HepG2 (cell line): Measurements from ENCODE around the gene GRIP2. TPM values are rescaled to one million over a fixed set of nuclear protein-coding genes. Genes with fewer than 3 reads are reported as not detected.

ENCODE experiments used
- ATAC-seq: fragments of 200-7000 bp; cut with Tn5 transposase; 3 replicates; pipeline ENCODE4 v1.9.1; 2020; ENCODE audit warnings: mild to moderate bottlenecking, moderate library complexity
- BruUV-seq: library from RNA; stranded (reverse); fragments of 400-500 nt; replicated peaks from 2 replicates; lab custom pipeline; 2021; lab: Mats Ljungman, UMichigan
- CTCF ChIA-PET: fragments of 300-600 bp; formaldehyde crosslinking; extraction: SDS; loops from one replicate; lab custom pipeline; 2021; ENCODE audit warnings: low total read pairs, inconsistent platforms, low intra/inter-chr PET ratio; lab: Yijun Ruan, JAX
- POLR2A ChIA-PET: fragments of 350-600 bp; sonication (Branson Sonifier 250); formaldehyde crosslinking; loops from one replicate; lab custom pipeline; 2020; ENCODE audit warnings: antibody characterized with exemption, inconsistent platforms; lab: Yijun Ruan, JAX
- DNase-seq: peaks from one replicate; pipeline ENCODE4 v3.0.0-alpha.2; 2015; ENCODE audit warnings: low spot score
- FAIRE-seq: peaks from 3 replicates; lab custom pipeline; 2011; peaks lifted over from hg19 to GRCh38; lab: Jason Lieb, UNC
- H2AFZ ChIP-seq: one replicate; pipeline ENCODE4 v1.6.1; 2011; ENCODE audit warnings: low read length, inconsistent platforms
- H3K27ac ChIP-seq: fragments of 300-600 bp; 3 replicates; pipeline ENCODE4 v1.8.0; 2011; ENCODE audit warnings: mixed run types, mild to moderate bottlenecking, mixed read lengths, low read length, inconsistent platforms; ENCODE audit not compliant: insufficient read depth; ENCODE audit errors: extremely low read length
- H3K27me3 ChIP-seq, 2 experiments: fragments of 200-600 bp in 1 of 2; 2 replicates in 1 of 2; 3 replicates in 1 of 2; pipeline versions ENCODE4 v1.6.0 to v1.8.0; 2011; ENCODE audit warnings: low read length in 2 of 2, mild to moderate bottlenecking in 2 of 2, moderate library complexity in 2 of 2, inconsistent platforms in 1 of 2; ENCODE audit not compliant: insufficient read depth in 2 of 2, control insufficient read depth in 1 of 2
- H3K36me3 ChIP-seq, 2 experiments: fragments of 200-600 bp in 1 of 2; replicated peaks in 1 of 2; 2 replicates in 1 of 2; 3 replicates in 1 of 2; pipeline versions ENCODE4 v1.5.1 to v1.8.0; 2011; ENCODE audit warnings: low read length in 2 of 2, inconsistent platforms in 1 of 2; ENCODE audit not compliant: insufficient read depth in 2 of 2, control insufficient read depth in 1 of 2
- H3K4me1 ChIP-seq: 2 replicates; pipeline ENCODE4 v1.5.1; 2012; ENCODE audit warnings: low read length, inconsistent platforms; ENCODE audit not compliant: insufficient read depth
- H3K4me2 ChIP-seq: 2 replicates; pipeline ENCODE4 v1.6.0; 2011; ENCODE audit warnings: low read depth, low read length, inconsistent platforms
- H3K4me3 ChIP-seq, 3 experiments: fragments of 200-600 bp in 1 of 3; sonication (generic), shearing (Covaris generic) in 1 of 3; replicated peaks in 1 of 3; 2 replicates each; pipeline ENCODE4 v1.5.1; 2011 to 2016; ENCODE audit warnings: low read length in 3 of 3, inconsistent platforms in 2 of 3, low read depth in 2 of 3, mild to moderate bottlenecking in 2 of 3, control low read depth in 1 of 3, mixed read lengths in 1 of 3; ENCODE audit not compliant: insufficient read depth in 1 of 3
- H3K79me2 ChIP-seq: one replicate; pipeline ENCODE4 v1.6.1; 2011; ENCODE audit warnings: low read length, inconsistent platforms; ENCODE audit not compliant: insufficient read depth
- H3K9ac ChIP-seq: 2 replicates; pipeline ENCODE4 v1.6.0; 2011; ENCODE audit warnings: mild to moderate bottlenecking, low read depth, low read length, inconsistent platforms; ENCODE audit not compliant: insufficient read depth
- H3K9me3 ChIP-seq: 2 replicates; pipeline ENCODE4 v1.5.1; 2012; ENCODE audit warnings: mild to moderate bottlenecking, low read length
- H4K20me1 ChIP-seq: 2 replicates; pipeline ENCODE4 v1.6.0; 2011; ENCODE audit warnings: inconsistent platforms, mild to moderate bottlenecking, low read length, moderate library complexity; ENCODE audit not compliant: insufficient read depth
- CBX5 ChIP-seq: sonication (generic); formaldehyde crosslinking; IDR thresholded peaks from 2 replicates; pipeline ENCODE4 v1.4.0; 2020; ENCODE audit warnings: missing genetic modification reagents, borderline replicate concordance
- DMAP1 ChIP-seq: IDR thresholded peaks from 2 replicates; pipeline ENCODE4 v1.6.1; 2016
- ERF ChIP-seq: IDR thresholded peaks from 2 replicates; pipeline ENCODE4 v1.6.1; 2018; ENCODE audit warnings: missing biosample characterization, missing genetic modification reagents
- GABPA ChIP-seq, 2 experiments: IDR thresholded peaks; 2 replicates each; pipeline ENCODE4 v1.6.1; 2011 to 2016; ENCODE audit warnings: low read depth in 2 of 2, low read length in 1 of 2, missing biosample characterization in 1 of 2, missing genetic modification characterization in 1 of 2
- ONECUT2 ChIP-seq: sonication (generic); formaldehyde crosslinking; IDR thresholded peaks from 2 replicates; pipeline ENCODE4 v1.4.0; 2020; ENCODE audit warnings: missing genetic modification reagents
- RARG ChIP-seq: sonication (generic); formaldehyde crosslinking; IDR thresholded peaks from 2 replicates; pipeline ENCODE4 v1.4.0; 2020; ENCODE audit warnings: low read depth, mild to moderate bottlenecking, missing genetic modification reagents
- SAFB2 ChIP-seq: sonication (generic); formaldehyde crosslinking; IDR thresholded peaks from 2 replicates; pipeline ENCODE4 v1.5.1; 2020; ENCODE audit warnings: missing genetic modification reagents, low read depth, mild to moderate bottlenecking, borderline replicate concordance
- ZNF501 ChIP-seq: sonication (generic); formaldehyde crosslinking; IDR thresholded peaks from 2 replicates; pipeline ENCODE4 v1.5.1; 2020; ENCODE audit warnings: mild to moderate bottlenecking, moderate library complexity, missing genetic modification reagents
- ZNF670 ChIP-seq: sonication (generic); formaldehyde crosslinking; IDR thresholded peaks from 2 replicates; pipeline ENCODE4 v1.8.0; 2022; ENCODE audit warnings: mild to moderate bottlenecking, missing genetic modification reagents, borderline replicate concordance
- ZSCAN31 ChIP-seq: sonication (generic); formaldehyde crosslinking; IDR thresholded peaks from 2 replicates; pipeline ENCODE4 v1.5.0; 2020; ENCODE audit warnings: low read depth, mild to moderate bottlenecking, missing genetic modification reagents
- WGBS: methylation state at CpG from one replicate; pipeline ENCODE4 v1.1.6; 2017; ENCODE audit warnings: low lambda C conversion rate; 5-methylcytosine and 5-hydroxymethylcytosine counted together
- in situ Hi-C: cut with HindIII; loops from 2 replicates; pipeline ENCODE4 v1.10.0; 2017; ENCODE audit warnings: low pct_unique_long_range_greater_than_20kb; ENCODE audit not compliant: extremely low pct_ligation_motif_present
- intact Hi-C: fragments of 100-400 bp; cut with micrococcal nuclease; formaldehyde crosslinking; loops from one replicate; pipeline ENCODE4 v1.10.0; 2022; ENCODE audit not compliant: unreplicated experiment
- polyA plus RNA-seq, 8 experiments: library from polyadenylated mRNA; depleted of rRNA in 3 of 8; stranded (reverse) in 7 of 8; unstranded in 1 of 8; fragments of >200 nt; fragmentation: Illumina TruSeq in 4 of 8; extraction: Trizol in 4 of 8; gene quantifications; 2 replicates each; pipeline versions ENCODE4 v1.2.1 to v1.2.3, GENCODE V29; 2011 to 2016; ENCODE audit warnings: low read depth in 4 of 8, missing spikeins in 1 of 8, mixed read lengths in 1 of 8; ENCODE audit not compliant: insufficient read depth in 1 of 8
- total RNA-seq, 5 experiments: library from RNA; depleted of rRNA; stranded (reverse); fragments of >200 nt; fragmentation: Illumina TruSeq; extraction: Trizol; gene quantifications; 2 replicates each; pipeline ENCODE4 v1.2.3, GENCODE V29; 2016; ENCODE audit warnings: low read depth in 1 of 5
- TF ChIP-seq, protein P1 (sequence below): sonication (generic); formaldehyde crosslinking; IDR thresholded peaks from 2 replicates; pipeline ENCODE4 v1.4.0; 2020; ENCODE audit warnings: missing genetic modification reagents
- TF ChIP-seq, protein P2 (sequence below): sonication (generic); formaldehyde crosslinking; IDR thresholded peaks from 2 replicates; pipeline ENCODE4 v1.9.0; 2022; ENCODE audit warnings: missing genetic modification reagents, mild to moderate bottlenecking, borderline replicate concordance

Gene GRIP2
- total and polyA plus RNA-seq, 2 of the 13 experiments (the other 11 are each of a cell fraction or from before 2014, with no cell fraction given) = 0.11 to 0.24 TPM

DNA sequence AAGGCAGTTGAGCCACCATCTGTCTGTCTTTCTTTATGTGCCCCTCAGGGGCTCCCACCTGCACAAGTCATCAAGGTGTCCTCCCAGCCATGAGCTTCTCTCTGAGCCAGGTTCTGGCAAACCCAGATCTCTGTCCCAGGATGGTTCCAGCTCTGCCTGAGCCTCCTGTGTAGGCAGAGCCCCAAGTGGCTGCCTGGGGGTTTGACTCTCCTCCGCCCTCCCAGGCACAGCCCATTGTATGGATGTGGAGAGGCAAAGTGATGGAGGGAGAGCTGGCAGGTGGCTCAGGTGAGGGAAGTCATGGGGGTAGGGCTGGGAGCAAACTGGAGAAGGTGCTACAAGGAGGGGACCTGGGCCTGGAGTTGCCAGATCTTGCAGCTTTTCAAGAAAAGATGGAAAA lies 56.9 kb downstream of the GRIP2 start (continued):
- TF ChIP-seq, protein P1, sequence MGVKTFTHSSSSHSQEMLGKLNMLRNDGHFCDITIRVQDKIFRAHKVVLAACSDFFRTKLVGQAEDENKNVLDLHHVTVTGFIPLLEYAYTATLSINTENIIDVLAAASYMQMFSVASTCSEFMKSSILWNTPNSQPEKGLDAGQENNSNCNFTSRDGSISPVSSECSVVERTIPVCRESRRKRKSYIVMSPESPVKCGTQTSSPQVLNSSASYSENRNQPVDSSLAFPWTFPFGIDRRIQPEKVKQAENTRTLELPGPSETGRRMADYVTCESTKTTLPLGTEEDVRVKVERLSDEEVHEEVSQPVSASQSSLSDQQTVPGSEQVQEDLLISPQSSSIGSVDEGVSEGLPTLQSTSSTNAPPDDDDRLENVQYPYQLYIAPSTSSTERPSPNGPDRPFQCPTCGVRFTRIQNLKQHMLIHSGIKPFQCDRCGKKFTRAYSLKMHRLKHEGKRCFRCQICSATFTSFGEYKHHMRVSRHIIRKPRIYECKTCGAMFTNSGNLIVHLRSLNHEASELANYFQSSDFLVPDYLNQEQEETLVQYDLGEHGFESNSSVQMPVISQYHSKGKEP (CRISPR knock-in tag) = no peak
- TF ChIP-seq SAFB2 (CRISPR knock-in tag) (no peak), ERF (CRISPR knock-in tag) (no peak)

DNA sequence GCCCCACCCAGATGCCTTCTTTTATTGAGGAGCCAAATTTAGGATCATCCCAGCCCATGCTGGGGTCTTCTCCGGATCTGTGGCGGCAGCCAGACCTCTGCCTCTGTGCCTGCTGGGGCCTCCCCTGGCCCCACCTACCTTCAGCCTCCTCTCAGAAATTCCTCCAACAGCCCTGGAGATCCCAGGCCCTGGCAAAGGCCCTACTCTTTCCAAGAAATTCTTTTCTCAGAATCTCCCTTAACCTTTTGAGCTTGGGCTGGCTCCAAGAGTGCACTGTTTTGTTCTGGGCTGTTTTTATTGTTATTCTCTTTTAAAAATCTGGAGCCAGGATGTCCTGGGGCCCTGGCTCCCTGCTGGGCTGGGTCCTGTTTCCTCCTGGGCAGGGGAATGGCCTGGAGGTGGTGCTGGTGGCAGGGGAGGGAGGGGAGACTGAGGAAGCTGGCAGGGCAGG lies 57.8 kb downstream of the GRIP2 start:
- Histone ChIP-seq H2AFZ (no peak overlapping the region), H3K79me2 (no peaks in the 10 kb centered on the region), H3K9ac (no peak overlapping the region), H3K9me3 (no peaks in the 10 kb centered on the region), H3K27me3 (no peaks in the 10 kb centered on the region), H3K4me3 (no peak overlapping the region), H3K4me2 (no peak overlapping the region), H4K20me1 (no peaks in the 10 kb centered on the region), H3K27ac (no peak overlapping the region), H3K36me3 (peaks cover 21 to 74% of the 10 kb centered on the region in 2 experiments; a peak in 4 of 5 replicates), H3K4me1 (no peaks in the 10 kb centered on the region)
- intact Hi-C loops = no loop called here
- ChIA-PET POLR2A (no interaction called here), CTCF (no interaction called here)
- WGBS = no CpG with 5 or more reads among the region's 2 CpGs
- FAIRE-seq (no peak), DNase-seq (no peak), ATAC-seq (no peak)
- BruUV-seq = no TSS peak
- TF ChIP-seq ZSCAN31 (CRISPR knock-in tag) = no peak
- TF ChIP-seq CBX5 (CRISPR knock-in tag) = no peak
- TF ChIP-seq GABPA (IDR thresholded peaks at IDR 0.05; ENCODE audit: low read depth, low read length) = no peak
- TF ChIP-seq GABPA (CRISPR knock-in tag; IDR thresholded peaks at IDR 0.05; ENCODE audit: low read depth) = no peak
- TF ChIP-seq ZNF670 (CRISPR knock-in tag) = no peak
- no peak for TF ChIP-seq ONECUT2 (CRISPR knock-in tag)
- no peak for TF ChIP-seq RARG
- TF ChIP-seq, protein P2, sequence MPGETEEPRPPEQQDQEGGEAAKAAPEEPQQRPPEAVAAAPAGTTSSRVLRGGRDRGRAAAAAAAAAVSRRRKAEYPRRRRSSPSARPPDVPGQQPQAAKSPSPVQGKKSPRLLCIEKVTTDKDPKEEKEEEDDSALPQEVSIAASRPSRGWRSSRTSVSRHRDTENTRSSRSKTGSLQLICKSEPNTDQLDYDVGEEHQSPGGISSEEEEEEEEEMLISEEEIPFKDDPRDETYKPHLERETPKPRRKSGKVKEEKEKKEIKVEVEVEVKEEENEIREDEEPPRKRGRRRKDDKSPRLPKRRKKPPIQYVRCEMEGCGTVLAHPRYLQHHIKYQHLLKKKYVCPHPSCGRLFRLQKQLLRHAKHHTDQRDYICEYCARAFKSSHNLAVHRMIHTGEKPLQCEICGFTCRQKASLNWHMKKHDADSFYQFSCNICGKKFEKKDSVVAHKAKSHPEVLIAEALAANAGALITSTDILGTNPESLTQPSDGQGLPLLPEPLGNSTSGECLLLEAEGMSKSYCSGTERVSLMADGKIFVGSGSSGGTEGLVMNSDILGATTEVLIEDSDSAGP (CRISPR knock-in tag) = no peak
- TF ChIP-seq ZNF501 (CRISPR knock-in tag) = no peak
- TF ChIP-seq DMAP1 (CRISPR knock-in tag) = no peak
- in situ Hi-C loops = no loop called here
